DND-41 (cell line): ENCODE data around the gene SRPK2.

Experiments used
- EZH2 ChIP-seq: IDR thresholded peaks from 3 replicates; pipeline ENCODE4 v1.6.1; 2012; ENCODE audit warnings: borderline replicate concordance, low read depth, mild to moderate bottlenecking, moderate library complexity, low read length, inconsistent platforms; ENCODE audit not compliant: severe bottlenecking
- TF ChIP-seq, protein P1 (sequence below): IDR thresholded peaks from 2 replicates; pipeline ENCODE4 v1.5.1; 2012; ENCODE audit warnings: borderline replicate concordance, low read length, moderate library complexity, mild to moderate bottlenecking; ENCODE audit not compliant: poor library complexity, severe bottlenecking; ENCODE audit errors: extremely low read depth

- TF ChIP-seq, protein P1, sequence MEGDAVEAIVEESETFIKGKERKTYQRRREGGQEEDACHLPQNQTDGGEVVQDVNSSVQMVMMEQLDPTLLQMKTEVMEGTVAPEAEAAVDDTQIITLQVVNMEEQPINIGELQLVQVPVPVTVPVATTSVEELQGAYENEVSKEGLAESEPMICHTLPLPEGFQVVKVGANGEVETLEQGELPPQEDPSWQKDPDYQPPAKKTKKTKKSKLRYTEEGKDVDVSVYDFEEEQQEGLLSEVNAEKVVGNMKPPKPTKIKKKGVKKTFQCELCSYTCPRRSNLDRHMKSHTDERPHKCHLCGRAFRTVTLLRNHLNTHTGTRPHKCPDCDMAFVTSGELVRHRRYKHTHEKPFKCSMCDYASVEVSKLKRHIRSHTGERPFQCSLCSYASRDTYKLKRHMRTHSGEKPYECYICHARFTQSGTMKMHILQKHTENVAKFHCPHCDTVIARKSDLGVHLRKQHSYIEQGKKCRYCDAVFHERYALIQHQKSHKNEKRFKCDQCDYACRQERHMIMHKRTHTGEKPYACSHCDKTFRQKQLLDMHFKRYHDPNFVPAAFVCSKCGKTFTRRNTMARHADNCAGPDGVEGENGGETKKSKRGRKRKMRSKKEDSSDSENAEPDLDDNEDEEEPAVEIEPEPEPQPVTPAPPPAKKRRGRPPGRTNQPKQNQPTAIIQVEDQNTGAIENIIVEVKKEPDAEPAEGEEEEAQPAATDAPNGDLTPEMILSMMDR: no peak
- no peak for TF ChIP-seq EZH2
Measured at GRCh38 chr7:105230486-105230885, 158.2 kb downstream of the SRPK2 start.
